ENCODE data around the gene TSPAN32.

- TF ChIP-seq POU2F2 (IDR thresholded peaks at IDR 0.05; ENCODE audit: low read depth, low read length) (no peak), POLR2A (IDR thresholded peaks at IDR 0.05; ENCODE audit: low read depth, low read length) (no peak), POLR2AphosphoS5 (IDR thresholded peaks at IDR 0.05; ENCODE audit: low read depth, low read length) (no peak), TAF1 (IDR thresholded peaks at IDR 0.05; ENCODE audit: low read depth, low read length) (no peak), SPI1 (IDR thresholded peaks at IDR 0.05; ENCODE audit: low read depth, low read length) (no peak), PAX5 (IDR thresholded peaks at IDR 0.05; ENCODE audit: insufficient read depth, low read length, severe bottlenecking) (no peak)
Measured at GRCh38 chr11:2316963-2317244, 15.1 kb downstream of the TSPAN32 start.
